Stimulated activated CD4-positive, alpha-beta T cell treated with anti-CD3 and anti-CD28 coated beads, Interleukin-15, amount 100 ng/mL, for 48 hours (primary cell): Measurements from ENCODE around the gene TTLL3.
"Not testable (repeated sequence)": the region's sequence is repeated elsewhere in the genome, so short reads cannot be mapped to it uniquely, and the experiment has no call there.

ENCODE experiments used
- DNase-seq, 2 donors: peaks; one replicate each; pipeline ENCODE4 v3.0.0-alpha.2; 2020; ENCODE audit warnings: low read depth in 2 of 2

The TTLL3 gene, protein sequence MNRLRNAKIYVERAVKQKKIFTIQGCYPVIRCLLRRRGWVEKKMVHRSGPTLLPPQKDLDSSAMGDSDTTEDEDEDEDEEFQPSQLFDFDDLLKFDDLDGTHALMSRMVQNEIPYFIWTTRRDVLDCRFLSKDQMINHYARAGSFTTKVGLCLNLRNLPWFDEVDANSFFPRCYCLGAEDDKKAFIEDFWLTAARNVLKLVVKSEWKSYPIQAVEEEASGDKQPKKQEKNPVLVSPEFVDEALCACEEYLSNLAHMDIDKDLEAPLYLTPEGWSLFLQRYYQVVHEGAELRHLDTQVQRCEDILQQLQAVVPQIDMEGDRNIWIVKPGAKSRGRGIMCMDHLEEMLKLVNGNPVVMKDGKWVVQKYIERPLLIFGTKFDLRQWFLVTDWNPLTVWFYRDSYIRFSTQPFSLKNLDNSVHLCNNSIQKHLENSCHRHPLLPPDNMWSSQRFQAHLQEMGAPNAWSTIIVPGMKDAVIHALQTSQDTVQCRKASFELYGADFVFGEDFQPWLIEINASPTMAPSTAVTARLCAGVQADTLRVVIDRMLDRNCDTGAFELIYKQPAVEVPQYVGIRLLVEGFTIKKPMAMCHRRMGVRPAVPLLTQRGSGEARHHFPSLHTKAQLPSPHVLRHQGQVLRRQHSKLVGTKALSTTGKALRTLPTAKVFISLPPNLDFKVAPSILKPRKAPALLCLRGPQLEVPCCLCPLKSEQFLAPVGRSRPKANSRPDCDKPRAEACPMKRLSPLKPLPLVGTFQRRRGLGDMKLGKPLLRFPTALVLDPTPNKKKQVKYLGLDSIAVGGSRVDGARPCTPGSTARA

DNA sequence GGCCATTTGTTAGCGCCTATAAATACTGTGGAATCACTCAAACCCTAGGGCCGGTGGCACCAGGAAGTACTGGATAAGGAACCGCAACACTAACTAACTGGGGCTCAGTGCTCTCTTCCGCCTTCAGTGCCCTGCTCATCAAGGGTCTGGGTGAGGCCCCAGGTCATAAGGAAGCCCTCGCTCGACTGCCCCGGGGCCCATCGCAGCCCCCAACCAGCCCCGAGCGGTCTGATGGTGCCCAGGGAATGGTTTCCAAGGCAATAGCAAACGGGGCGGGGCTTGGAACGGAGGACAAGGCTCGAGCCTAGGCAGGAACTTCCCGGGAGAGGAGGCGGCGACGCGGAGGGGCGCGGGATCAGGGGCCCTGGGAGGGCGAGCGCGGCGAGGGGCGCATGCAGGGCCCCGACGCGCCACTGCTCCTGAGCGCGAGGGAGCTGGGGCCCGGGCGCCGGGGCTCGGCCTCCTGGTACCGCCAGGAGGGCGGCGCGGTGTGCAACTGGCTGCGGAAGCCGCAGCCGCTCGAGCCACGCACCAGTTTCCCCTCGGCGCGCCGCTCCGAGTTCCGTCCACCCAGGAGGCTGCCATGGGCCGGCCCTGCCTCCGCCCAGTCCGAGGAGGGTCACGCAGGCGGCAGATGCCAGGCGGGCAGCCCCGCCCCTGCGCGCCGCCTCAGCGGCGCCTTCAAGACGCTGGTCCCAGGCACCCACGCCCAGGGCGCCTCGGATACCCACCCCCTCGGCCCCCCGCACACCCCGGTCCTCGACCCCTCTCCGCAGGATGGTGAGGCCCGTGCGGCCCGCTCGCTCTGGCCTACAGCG lies at the start of gene TTLL3:
TTLL3 (plus strand) TSS at position 648 of the 818 bp plus-strand sequence. CDS start 400 bp downstream, outside the sequence.
- DNase-seq: no peak

DNA sequence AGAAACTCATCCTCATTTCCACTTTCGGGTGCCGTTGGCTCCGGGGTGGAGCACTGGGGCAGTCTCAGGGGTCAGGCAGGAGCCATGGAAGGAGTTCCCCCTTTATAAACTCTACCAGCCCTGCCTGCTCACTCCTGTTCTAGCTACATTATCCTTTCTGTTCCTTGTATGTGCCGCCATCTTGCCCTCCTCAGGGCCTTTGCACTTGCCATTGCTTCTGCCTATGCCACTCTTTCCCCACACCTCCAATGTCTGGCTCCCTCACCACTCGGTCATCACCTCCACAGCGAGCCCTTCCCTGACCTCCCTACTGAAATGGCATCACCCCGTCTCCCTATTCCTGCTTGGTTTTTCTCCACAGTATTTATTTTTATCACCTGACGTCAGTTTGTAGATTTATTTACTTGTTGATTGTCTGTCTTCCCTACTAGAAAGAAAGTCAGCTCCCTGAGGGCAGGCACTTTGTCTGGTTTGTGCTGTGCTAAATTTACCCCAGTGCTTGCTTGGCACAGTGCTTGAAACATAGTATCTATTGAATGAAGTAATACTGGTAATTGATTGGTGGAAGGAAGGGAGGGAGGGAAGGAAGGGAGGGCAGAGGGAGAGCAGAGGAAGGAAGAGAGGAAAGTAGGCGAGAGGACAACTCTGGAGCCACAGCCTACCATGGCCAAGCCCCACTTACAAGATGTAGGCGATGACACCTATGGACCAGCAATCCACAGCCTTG lies 49.1 kb upstream of the TTLL3 start:
- no peak for DNase-seq

DNA sequence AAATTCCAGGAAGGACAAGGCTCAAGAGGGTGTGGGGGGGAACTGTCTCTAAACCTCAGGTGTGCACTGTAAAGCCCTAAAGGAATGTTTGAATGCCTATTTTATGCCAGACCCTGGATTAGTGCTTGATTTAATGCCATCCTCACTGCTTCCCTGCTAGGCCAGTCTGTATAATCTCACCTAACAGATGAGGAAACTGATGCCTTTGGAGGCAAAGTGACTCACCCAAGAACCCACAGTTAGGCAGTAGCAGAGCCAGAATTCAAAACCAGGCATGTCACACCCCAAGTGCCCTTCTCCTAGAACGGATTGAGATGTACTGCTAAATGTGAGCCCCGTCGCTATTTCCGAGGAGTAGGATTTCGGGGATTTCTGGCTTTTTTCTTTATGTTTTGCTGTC lies 48.1 kb upstream of the TTLL3 start:
- DNase-seq: no peak

DNA sequence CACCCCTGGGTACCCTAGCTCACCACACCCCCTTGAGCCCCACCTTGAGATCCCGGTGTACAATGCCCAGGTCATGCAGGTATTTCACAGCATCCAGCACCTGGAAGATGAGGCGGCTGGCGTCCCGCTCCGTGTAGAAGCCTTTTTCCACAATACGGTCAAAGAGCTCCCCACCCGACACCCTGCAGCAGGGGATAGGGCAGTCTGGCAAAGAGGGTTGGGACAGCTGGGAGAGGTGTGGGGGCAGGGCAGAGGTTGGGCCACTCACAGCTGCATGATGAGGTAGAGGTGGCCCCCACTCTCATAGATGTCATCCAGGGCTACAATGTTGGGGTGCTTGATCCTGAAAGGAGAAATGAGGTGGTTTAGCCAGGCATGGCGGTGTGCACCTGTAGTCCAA lies 47.2 kb upstream of the TTLL3 start:
- no peak for DNase-seq

DNA sequence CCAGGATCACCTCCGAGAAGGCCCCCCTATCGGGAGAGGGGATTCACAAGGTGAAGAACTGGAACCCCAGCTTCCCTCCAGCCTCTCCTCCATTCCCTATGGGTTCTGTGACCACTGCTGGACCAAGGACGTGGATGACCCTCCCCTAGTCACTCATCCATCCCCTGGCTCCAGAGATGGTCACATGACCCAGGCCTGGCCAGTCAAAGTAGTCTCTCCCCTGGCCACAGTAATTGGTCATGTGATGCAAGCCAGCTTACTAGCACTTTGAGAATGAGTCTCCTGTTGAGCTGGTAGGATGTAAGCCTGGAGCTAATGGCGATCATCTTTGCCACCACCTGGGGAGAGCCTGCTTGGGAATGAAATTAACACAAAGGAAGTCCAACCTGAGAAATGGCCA lies 44.2 kb upstream of the TTLL3 start:
- no peak for DNase-seq

DNA sequence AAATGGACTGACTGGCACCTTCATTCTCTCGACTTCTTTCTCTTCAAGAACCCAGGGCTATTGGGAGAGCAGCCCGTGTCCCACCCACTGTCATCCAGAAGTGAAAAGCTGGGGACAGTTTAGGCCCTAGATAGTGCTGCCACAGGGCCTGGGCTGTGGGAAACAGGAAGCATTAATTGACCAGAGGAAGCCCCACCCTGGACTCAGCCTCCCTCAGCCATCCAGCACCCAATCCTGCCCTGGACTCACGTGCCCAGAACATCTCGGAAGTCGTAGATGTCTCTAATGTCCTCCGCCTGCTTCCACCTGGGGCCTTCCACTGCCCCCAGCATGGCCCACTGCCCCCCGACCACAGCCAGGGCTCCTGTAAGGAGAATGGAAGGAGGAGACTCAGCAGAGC lies 42.6 kb upstream of the TTLL3 start:
- DNase-seq: no peak

DNA sequence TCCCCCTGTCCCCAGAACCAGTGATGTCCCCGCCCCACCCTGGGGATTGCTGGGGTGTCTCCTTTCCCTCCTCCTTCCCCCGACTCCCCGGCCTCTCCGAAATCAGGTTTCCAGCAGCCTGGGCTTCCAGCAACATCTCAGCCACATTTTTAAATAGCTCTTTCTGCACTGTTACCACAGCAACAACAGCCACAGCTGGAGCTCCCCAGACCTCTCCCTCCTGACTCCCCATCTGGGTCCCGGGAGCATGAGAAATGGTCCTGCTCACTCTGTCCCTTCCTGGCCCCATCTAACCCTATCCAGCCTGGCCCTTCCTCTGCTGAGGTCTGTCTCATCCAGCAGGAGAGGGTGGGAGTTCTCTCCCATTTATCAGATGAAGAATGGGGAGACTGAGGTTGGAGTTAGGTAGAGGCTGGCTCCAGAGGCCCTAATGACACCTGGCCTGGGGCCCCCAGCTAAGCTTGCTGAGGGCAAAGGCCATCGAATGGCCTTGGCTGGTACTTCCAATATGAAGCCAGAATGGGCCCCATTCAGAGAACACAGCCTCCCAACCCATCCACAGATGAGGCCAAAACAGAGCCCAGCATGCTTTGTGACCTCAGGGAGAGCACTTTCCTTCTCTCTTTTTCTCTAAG lies 41.8 kb upstream of the TTLL3 start:
- no peak for DNase-seq

DNA sequence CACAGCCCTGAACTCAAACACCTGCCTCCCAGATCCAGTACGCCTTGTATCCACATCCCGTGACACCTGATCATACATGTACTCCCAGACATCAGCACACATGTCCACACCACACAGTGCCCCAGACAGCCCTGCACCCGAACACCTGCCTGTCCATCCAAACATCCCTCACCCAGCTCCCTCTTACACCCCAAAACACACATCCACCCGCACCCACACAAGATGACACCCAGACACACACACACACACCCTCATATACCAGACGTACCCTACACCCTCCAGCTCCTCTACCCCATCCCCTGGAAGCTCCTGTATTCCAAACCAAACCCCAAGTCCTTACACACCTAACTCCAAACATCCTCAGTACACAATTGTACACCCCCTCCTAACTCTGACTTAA lies 41.0 kb upstream of the TTLL3 start:
- no peak for DNase-seq

DNA sequence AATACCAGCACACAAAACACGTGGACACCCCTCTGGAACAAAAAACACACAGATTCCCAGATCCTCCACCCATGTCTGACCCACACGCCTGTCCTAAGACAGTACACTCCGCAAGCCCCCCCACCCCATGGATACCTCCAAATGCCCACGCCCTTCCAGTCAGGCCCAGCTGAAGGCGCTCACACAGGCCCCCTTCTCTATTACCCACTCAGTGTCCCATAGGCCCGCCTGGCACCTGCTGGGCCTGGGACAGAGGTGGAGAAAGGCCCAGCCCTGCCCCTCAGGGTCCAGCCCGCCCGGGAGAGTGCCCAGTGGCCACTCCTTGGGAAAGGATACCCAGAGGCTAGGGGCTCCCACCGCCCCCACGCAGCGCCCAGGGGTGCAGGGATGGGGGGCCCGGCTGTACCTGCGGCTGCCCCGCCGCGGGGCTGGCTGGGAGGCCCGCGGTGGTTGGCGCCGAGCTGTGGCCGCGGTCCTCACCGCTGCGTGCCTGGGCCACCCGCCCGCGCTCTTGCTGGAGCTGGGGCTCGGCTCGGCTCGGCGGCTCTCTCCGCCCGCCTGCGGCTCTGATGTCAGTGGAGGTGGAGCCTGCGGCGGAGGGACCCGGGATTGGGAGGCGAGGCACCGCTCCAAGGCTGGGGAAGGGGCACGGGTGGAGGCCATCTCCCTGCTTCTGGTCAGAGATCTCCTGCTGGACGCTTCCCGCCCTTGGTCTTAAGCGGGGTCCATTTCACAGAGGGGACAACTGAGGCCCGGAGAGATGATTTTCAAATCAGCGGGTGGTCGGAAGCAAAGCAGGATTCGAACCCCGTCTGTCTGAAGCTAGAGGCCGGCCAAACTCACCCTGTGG lies 40.4 kb upstream of the TTLL3 start, which contains the start of gene CAMK1:
CAMK1 (minus strand) TSS at position 522 of the 850 bp plus-strand sequence. CDS start 2,198 bp downstream, outside the sequence.
- DNase-seq: peak; percentile 44 to 71

DNA sequence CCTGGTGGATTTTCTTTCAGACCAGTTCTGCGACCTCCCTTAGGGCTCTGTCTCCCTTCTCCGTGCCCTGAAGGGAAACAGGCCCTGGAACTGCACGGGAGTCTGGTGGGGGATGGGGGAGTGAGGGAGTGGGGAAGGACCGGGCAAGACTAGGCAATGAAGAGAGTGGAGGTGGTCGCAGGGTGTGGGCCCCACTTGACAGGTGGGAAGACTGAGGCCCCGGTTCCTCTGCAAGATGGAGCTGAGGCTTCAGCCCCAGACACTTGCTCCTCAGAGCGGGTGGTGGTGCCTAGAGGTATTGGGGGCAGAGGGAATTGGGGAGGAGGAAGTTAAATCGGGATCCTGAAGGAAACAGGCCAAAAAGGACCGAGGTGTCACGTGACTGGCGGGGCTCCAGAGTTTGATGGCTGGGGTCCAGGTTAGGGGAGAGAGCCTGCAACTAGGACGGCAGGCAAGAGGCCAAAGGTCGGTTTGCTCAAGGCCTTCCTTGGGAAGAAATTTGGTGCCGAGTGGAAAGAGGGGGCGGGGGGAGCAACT lies 39.7 kb upstream of the TTLL3 start:
- DNase-seq: no peak

DNA sequence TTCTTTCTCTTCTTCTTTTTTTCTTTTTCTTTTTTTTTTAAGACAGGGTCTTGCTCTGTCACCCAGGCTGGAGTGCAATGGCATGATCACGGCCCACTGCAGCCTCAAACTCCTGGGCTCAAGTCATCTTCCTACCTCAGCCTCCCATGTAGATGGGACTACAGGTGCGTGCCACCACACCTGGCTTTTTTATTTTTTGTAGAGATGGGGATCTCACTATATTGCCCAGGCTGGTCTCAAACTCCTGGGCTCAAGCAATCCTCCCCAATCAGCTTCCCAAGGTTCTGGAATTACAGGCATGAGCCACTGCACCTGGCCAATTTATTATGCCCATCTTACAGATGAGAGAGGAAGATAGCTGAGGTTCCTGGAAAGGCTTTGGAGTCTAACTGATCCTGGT lies 39.1 kb upstream of the TTLL3 start:
- not testable (repeated sequence) for DNase-seq

DNA sequence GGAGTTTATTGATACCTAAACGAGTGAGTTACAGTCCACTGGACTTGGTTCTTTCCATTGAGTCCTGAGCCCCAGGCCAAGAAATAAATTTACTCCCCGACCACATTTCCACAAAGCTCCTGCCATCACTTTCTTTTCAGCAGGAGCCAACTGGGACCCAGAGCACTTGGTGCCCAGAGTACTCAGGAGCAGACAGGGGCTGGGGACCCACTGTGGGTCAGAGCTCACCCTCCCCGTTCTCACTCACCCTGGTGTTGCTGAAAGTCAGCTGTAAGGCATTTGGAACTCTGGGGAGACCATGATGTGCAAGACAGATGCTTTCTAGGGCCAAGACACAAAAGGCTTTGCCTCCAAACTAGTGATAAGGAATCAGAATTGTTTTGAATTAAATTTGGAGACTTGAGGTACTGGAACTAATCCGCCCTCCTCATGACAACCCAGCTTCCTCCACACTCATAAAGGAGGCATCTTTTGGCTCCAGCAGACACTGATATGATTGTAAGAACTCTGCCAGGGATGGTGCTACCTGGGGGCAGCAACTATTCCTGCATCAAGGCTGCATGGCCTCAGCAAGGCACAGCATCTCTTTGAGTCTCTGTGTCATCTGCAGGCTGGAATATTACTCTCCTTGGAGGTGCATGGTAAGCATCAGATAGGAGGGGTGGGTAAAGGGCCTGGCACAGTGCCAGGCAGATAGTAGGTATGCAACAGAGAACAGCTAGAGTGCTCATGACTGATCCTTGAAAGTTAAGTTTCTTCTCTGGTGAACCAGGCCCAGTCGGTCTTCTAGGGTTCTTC lies 33.0 kb upstream of the TTLL3 start:
- no peak for DNase-seq

DNA sequence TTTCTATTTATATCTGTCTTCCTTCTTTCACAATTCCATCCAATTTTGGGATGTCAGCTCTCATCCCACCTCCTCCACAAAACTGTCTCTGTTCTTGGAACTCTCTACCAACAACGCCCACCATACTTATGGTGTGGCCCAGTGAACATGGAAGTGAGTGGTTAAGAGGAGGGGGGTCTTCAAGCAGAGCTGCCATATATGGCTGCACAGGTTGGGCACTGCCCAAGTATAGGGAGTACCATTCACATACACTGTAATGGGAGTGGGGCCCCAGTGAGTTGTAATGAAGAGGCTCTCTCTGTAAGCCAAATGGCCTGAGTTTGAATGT lies 32.4 kb upstream of the TTLL3 start:
- no peak for DNase-seq

DNA sequence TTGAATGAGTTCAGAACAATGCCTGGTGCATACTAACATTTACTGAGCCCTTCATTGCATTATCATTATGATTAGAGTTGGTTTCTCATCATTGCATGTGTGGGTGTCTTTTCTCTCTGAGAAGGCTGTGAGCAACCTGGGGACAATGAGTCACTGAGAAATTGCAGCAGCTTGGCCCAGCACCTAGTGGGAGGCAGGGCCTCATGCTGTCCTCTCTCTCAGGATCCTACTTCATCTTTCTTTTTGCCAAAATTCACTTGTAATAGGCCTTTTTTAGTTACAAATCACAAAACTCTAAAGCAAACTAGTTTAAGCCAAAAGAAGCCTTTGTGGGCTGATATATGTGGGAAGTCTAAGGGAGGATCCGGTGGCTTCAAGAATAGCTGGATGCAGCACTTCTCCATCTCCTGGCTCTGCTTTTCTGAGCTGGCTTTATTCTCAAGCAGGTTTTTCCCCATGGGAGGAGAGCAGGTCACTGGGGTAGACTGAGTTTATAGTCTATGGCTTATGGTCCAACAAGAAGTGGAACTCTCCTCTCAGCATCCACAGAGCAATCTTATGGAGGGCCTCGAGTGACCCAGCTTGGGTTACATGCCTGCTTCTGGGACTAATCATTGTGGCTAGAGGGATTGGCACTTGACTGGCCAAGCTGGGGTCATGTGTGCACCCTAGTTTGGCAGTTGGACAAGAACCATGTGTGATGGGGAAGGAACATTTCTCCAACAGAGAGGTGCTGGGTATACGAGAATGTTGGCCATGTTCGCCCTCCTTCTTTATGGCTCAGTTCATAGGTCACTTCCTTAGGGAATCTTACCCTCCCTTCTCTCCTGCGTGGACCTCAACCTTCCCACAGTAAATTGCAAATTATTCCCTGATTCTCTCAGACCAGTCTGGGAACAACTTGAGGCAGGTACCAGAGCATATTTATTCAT lies 31.7 kb upstream of the TTLL3 start:
- DNase-seq: peak; percentile 57 to 70

DNA sequence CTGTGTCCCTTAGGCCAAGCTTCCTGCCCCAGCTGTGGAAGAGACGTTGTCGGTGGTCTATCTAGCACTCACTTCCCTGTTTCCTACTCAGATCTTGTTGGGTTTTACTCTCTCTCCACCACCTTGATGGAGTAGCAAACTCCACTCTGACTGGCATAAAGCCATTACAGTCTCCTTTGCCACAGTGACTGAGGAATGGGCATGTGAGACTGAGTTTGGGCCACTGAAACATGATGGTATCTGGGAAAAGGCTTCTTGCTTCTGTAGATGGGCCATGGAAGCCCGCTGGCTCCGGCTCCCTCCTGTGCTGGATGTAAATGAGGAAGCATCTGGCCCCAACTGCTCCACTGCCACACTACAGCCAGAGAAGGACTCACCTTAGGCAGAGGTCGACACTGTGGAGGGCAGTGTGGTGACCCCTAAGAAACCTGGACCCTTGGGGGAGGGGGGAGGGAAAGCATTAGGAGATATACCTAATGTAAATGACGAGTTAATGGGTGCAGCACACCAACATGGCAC lies 30.9 kb upstream of the TTLL3 start:
- no peak for DNase-seq

DNA sequence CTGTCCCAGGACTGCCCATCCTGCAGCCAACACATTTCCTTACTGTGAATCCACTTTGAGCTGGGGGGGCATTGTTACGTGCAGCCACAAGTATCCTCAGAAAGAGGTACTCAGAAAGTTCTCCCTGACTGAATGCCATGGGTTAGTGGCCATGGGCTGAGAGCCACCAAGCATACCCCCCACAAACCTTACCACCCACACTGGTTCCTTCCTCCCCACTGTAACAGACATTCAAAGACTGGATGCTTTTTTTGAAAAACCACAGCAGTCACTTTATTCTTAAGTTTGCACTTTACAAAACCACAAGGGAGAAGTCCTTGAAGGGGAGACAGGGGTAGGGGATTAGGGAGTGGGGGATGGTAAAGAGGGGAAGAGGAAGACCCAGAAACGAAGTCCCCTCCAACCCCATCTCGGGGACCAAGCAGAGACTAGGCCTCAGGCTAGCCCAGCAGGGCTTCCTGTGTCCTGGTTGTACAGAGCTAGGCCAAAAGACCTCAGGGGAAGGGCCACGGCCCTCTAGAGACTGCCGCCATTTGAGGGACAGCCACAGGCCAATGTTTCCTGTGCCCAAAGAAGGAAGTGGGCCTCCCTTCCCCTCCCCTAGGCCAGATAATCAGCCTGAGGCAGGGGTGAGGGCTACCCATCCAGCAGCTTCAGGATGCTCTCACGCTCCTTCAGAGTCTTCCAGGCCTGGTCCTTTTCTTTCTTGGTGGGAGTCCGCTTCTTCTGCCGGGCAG lies 30.2 kb upstream of the TTLL3 start:
- no peak for DNase-seq

DNA sequence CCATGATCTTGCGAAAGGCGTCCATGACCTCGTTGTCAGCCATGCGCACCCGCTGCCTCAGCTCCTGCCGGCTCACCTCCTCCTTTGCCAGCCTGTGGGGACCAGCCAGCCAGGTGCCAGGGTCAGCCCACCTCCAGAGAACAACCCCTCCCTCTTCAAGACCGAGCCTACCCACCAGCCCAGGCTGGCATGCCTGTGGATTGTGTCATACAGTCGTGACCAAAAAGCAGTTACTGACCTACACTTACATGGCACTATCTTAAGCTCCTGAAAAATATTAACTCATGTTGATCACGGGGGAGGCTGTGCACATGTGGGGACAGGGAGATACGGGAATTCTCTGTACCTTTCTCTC lies 29.6 kb upstream of the TTLL3 start:
- DNase-seq: no peak
